HepG2 (cell line): ENCODE results near the gene IFT52. TPM values are rescaled to one million over a fixed set of nuclear protein-coding genes. Genes with fewer than 3 reads are reported as not detected.

ENCODE experiments used
- CBX1 ChIP-seq: IDR thresholded peaks from one replicate; pipeline ENCODE4 v1.6.1; 2016; ENCODE audit warnings: antibody characterized with exemption, low read depth
- EEA1 ChIP-seq: sonication (generic); formaldehyde crosslinking; IDR thresholded peaks from 2 replicates; pipeline ENCODE4 v1.5.1; 2020; ENCODE audit warnings: mild to moderate bottlenecking, missing genetic modification reagents, borderline replicate concordance
- ELF3 ChIP-seq: IDR thresholded peaks from 2 replicates; pipeline ENCODE4 v1.6.1; 2016; ENCODE audit warnings: missing genetic modification reagents, missing compliant biosample characterization
- FLYWCH1 ChIP-seq: sonication (generic); formaldehyde crosslinking; IDR thresholded peaks from 2 replicates; pipeline ENCODE4 v1.8.1; 2023; ENCODE audit warnings: mild to moderate bottlenecking, missing genetic modification reagents
- HMG20B ChIP-seq: conservative IDR thresholded peaks from 2 replicates; pipeline ENCODE4 v1.6.1; 2016; ENCODE audit warnings: missing genetic modification reagents, missing compliant biosample characterization
- JARID2 ChIP-seq: sonication (generic); formaldehyde crosslinking; IDR thresholded peaks from 2 replicates; pipeline ENCODE4 v1.8.1; 2023; ENCODE audit warnings: missing genetic modification reagents, inconsistent platforms; ENCODE audit not compliant: insufficient replicate concordance
- KLF16 ChIP-seq, 2 experiments: sonication (generic) in 1 of 2; formaldehyde crosslinking in 1 of 2; IDR thresholded peaks; 2 replicates each; pipeline versions ENCODE4 v1.6.1 to v1.8.0; 2016 to 2023; ENCODE audit warnings: missing genetic modification reagents in 2 of 2, missing compliant biosample characterization in 1 of 2
- MAFG ChIP-seq: sonication (generic); formaldehyde crosslinking; IDR thresholded peaks from 2 replicates; pipeline ENCODE4 v1.5.1; 2020; ENCODE audit warnings: mild to moderate bottlenecking, missing genetic modification reagents
- MTA1 ChIP-seq: sonication (generic); formaldehyde crosslinking; IDR thresholded peaks from 2 replicates; pipeline ENCODE4 v1.4.0; 2020; ENCODE audit warnings: missing genetic modification reagents, mild to moderate bottlenecking, borderline replicate concordance
- MTF2 ChIP-seq: sonication (generic); formaldehyde crosslinking; IDR thresholded peaks from 2 replicates; pipeline ENCODE4 v1.5.0; 2020; ENCODE audit warnings: missing genetic modification reagents, borderline replicate concordance
- NCOA2 ChIP-seq: sonication (generic); formaldehyde crosslinking; IDR thresholded peaks from 2 replicates; pipeline ENCODE4 v1.8.0; 2022; ENCODE audit warnings: inconsistent platforms
- PRPF4 ChIP-seq: fragments of 200-400 bp; formaldehyde crosslinking; IDR thresholded peaks from 2 replicates; pipeline ENCODE4 v1.6.1; 2016; ENCODE audit warnings: low read length, low read depth; ENCODE audit not compliant: poor library complexity, severe bottlenecking
- SAFB2 ChIP-seq: sonication (generic); formaldehyde crosslinking; IDR thresholded peaks from 2 replicates; pipeline ENCODE4 v1.5.1; 2020; ENCODE audit warnings: missing genetic modification reagents, low read depth, mild to moderate bottlenecking, borderline replicate concordance
- SATB2 ChIP-seq: sonication (generic); formaldehyde crosslinking; IDR thresholded peaks from 2 replicates; pipeline ENCODE4 v1.5.0; 2020; ENCODE audit warnings: missing genetic modification reagents
- SOX5 ChIP-seq: IDR thresholded peaks from 2 replicates; pipeline ENCODE4 v1.6.1; 2016; ENCODE audit warnings: borderline replicate concordance
- STAG1 ChIP-seq: sonication (generic); formaldehyde crosslinking; IDR thresholded peaks from 2 replicates; pipeline ENCODE4 v1.4.0; 2020; ENCODE audit warnings: missing genetic modification reagents
- ZFYVE20 ChIP-seq: sonication (generic); formaldehyde crosslinking; IDR thresholded peaks from 2 replicates; pipeline ENCODE4 v1.8.0; 2023; ENCODE audit warnings: low read depth, mild to moderate bottlenecking, moderate library complexity, missing genetic modification reagents, borderline replicate concordance
- ZMYM4 ChIP-seq: sonication (generic); formaldehyde crosslinking; IDR thresholded peaks from 2 replicates; pipeline ENCODE4 v1.8.1; 2023; ENCODE audit warnings: mild to moderate bottlenecking, missing genetic modification reagents
- ZNF501 ChIP-seq: sonication (generic); formaldehyde crosslinking; IDR thresholded peaks from 2 replicates; pipeline ENCODE4 v1.5.1; 2020; ENCODE audit warnings: mild to moderate bottlenecking, moderate library complexity, missing genetic modification reagents
- ZNF546 ChIP-seq: sonication (generic); formaldehyde crosslinking; conservative IDR thresholded peaks from 2 replicates; pipeline ENCODE4 v1.8.1; 2023; ENCODE audit warnings: mild to moderate bottlenecking, missing genetic modification reagents
- ZNF567 ChIP-seq: sonication (generic); formaldehyde crosslinking; IDR thresholded peaks from 2 replicates; pipeline ENCODE4 v1.8.1; 2023; ENCODE audit warnings: mild to moderate bottlenecking, missing genetic modification reagents, borderline replicate concordance
- ZNF790 ChIP-seq: sonication (generic); formaldehyde crosslinking; IDR thresholded peaks from 2 replicates; pipeline ENCODE4 v1.8.0; 2022; ENCODE audit warnings: missing genetic modification reagents, mild to moderate bottlenecking, borderline replicate concordance
- polyA plus RNA-seq, 8 experiments: library from polyadenylated mRNA; depleted of rRNA in 3 of 8; stranded (reverse) in 7 of 8; unstranded in 1 of 8; fragments of >200 nt; fragmentation: Illumina TruSeq in 4 of 8; extraction: Trizol in 4 of 8; gene quantifications; 2 replicates each; pipeline versions ENCODE4 v1.2.1 to v1.2.3, GENCODE V29; 2011 to 2016; ENCODE audit warnings: low read depth in 4 of 8, missing spikeins in 1 of 8, mixed read lengths in 1 of 8; ENCODE audit not compliant: insufficient read depth in 1 of 8
- total RNA-seq, 5 experiments: library from RNA; depleted of rRNA; stranded (reverse); fragments of >200 nt; fragmentation: Illumina TruSeq; extraction: Trizol; gene quantifications; 2 replicates each; pipeline ENCODE4 v1.2.3, GENCODE V29; 2016; ENCODE audit warnings: low read depth in 1 of 5
- TF ChIP-seq, protein P1 (sequence below): sonication (generic); formaldehyde crosslinking; IDR thresholded peaks from 2 replicates; pipeline ENCODE4 v1.4.0; 2020; ENCODE audit warnings: missing genetic modification reagents
- TF ChIP-seq, protein P2 (sequence below): sonication (generic); formaldehyde crosslinking; IDR thresholded peaks from 2 replicates; pipeline ENCODE4 v1.4.0; 2020; ENCODE audit warnings: missing genetic modification reagents
- TF ChIP-seq, protein P3 (sequence below): sonication (generic); formaldehyde crosslinking; IDR thresholded peaks from 2 replicates; pipeline ENCODE4 v1.5.1; 2020; ENCODE audit warnings: missing genetic modification reagents, mild to moderate bottlenecking, borderline replicate concordance
- TF ChIP-seq, protein P4 (sequence below): sonication (generic); formaldehyde crosslinking; IDR thresholded peaks from 2 replicates; pipeline ENCODE4 v1.4.0; 2020; ENCODE audit warnings: mild to moderate bottlenecking, missing genetic modification reagents

Gene IFT52
- total and polyA plus RNA-seq, 2 of the 13 experiments (the other 11 are each of a cell fraction or from before 2014, with no cell fraction given): 48.0 to 64.0 TPM

DNA sequence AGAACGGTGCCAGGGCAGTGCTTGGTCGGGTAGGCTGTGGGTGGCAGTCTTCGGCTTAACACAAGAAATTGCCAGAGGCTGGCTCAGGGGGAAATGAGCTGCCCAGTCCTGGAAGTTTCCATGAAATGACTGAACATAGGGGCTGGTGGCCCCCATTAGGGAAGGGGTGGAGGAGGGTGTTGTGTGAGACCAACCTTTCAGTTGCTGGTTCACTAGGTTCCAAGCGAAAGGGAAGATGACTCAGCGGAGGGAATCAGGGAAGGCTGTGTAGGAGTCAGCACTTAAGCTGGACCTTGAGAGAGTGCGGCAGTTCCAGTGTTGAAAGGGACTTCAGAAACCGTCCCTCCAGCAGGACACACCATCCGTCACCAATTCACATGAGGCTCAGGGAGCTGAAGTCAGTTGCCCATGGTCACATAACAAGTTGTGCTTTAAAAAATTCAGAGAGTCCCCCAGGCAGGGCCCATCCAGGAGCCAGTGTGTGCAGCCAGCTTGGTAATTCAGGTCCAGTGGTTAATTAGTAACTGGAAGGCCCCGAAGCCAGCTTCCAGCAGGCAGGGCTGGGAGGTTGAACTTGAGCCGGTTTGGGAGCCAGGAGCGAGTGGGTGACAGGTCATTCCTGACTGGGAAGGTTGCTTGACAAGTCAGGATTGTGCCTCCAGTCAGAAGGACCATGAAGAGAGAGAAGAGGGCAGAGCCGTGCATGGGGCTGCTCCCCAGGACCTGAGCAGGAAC lies 32.2 kb upstream of the IFT52 start, which contains the start of gene SGK2 (continued):
- TF ChIP-seq, protein P1, sequence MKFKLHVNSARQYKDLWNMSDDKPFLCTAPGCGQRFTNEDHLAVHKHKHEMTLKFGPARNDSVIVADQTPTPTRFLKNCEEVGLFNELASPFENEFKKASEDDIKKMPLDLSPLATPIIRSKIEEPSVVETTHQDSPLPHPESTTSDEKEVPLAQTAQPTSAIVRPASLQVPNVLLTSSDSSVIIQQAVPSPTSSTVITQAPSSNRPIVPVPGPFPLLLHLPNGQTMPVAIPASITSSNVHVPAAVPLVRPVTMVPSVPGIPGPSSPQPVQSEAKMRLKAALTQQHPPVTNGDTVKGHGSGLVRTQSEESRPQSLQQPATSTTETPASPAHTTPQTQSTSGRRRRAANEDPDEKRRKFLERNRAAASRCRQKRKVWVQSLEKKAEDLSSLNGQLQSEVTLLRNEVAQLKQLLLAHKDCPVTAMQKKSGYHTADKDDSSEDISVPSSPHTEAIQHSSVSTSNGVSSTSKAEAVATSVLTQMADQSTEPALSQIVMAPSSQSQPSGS (CRISPR knock-in tag): no peak; the same call in 1 of the 2 replicates
- TF ChIP-seq ZNF567 (CRISPR knock-in tag): peak; percentile 92; the same call in 1 of the 2 replicates
- TF ChIP-seq ZMYM4 (CRISPR knock-in tag): peak; percentile 85
- TF ChIP-seq ZFYVE20 (CRISPR knock-in tag): peak; percentile 38; the same call in 1 of the 2 replicates
- peak in 1 of 2 experiments; percentile 79; a peak in 2 of 4 replicates for TF ChIP-seq KLF16 (CRISPR knock-in tag; IDR thresholded peaks at IDR 0.05)
- TF ChIP-seq MTA1 (CRISPR knock-in tag): peak; percentile 19; the same call in 1 of the 2 replicates
- peak; percentile 72 for TF ChIP-seq CBX1
- peak; percentile 96 for TF ChIP-seq MAFG (CRISPR knock-in tag)
- TF ChIP-seq ZNF501 (CRISPR knock-in tag): peak; percentile 47
- peak; percentile 57 for TF ChIP-seq SOX5 (CRISPR knock-in tag)
- TF ChIP-seq STAG1 (CRISPR knock-in tag): peak; percentile 20; the same call in 1 of the 2 replicates
- TF ChIP-seq ELF3 (CRISPR knock-in tag): peak; percentile 77; the same call in 1 of the 2 replicates
- TF ChIP-seq, protein P2, sequence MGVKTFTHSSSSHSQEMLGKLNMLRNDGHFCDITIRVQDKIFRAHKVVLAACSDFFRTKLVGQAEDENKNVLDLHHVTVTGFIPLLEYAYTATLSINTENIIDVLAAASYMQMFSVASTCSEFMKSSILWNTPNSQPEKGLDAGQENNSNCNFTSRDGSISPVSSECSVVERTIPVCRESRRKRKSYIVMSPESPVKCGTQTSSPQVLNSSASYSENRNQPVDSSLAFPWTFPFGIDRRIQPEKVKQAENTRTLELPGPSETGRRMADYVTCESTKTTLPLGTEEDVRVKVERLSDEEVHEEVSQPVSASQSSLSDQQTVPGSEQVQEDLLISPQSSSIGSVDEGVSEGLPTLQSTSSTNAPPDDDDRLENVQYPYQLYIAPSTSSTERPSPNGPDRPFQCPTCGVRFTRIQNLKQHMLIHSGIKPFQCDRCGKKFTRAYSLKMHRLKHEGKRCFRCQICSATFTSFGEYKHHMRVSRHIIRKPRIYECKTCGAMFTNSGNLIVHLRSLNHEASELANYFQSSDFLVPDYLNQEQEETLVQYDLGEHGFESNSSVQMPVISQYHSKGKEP (CRISPR knock-in tag): 0 out of 2 replicates have a peak, but pooled peaks have one; percentile 48
- TF ChIP-seq FLYWCH1 (CRISPR knock-in tag): no peak
- TF ChIP-seq MTF2: no peak
- TF ChIP-seq, protein P3, sequence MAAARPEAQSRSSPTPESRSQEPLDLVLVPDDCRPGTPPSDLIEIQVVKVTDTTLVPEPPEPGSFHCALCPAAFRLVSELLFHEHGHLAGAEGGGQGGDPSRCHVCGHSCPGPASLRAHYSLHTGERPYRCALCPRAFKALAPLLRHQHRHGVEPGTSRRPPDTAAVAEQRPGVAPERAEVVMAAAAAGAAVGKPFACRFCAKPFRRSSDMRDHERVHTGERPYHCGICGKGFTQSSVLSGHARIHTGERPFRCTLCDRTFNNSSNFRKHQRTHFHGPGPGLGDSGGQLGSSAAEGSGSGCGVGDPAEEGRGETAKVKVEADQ (CRISPR knock-in tag): no peak
- peak; percentile 16; the same call in 1 of the 2 replicates for TF ChIP-seq SATB2 (CRISPR knock-in tag)
- peak; percentile 61 for TF ChIP-seq NCOA2 (CRISPR knock-in tag)
- TF ChIP-seq ZNF546: peak; percentile 10; the same call in 1 of the 2 replicates
- TF ChIP-seq ZNF790 (CRISPR knock-in tag): peak; percentile 71; the same call in 1 of the 2 replicates
- TF ChIP-seq JARID2 (CRISPR knock-in tag): peak; percentile 25
- TF ChIP-seq, protein P4, sequence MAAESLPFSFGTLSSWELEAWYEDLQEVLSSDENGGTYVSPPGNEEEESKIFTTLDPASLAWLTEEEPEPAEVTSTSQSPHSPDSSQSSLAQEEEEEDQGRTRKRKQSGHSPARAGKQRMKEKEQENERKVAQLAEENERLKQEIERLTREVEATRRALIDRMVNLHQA (CRISPR knock-in tag): no peak
- TF ChIP-seq HMG20B (CRISPR knock-in tag): peak; percentile 14; the same call in 1 of the 2 replicates
- TF ChIP-seq EEA1 (CRISPR knock-in tag): no peak
- peak; percentile 80; the same call in 1 of the 2 replicates for TF ChIP-seq SAFB2
- TF ChIP-seq PRPF4: peak; percentile 24
